H1 (cell line): Measurements from ENCODE around the gene SKIC3.

Source experiments
- CHD1 ChIP-seq: IDR thresholded peaks from 2 replicates; pipeline ENCODE4 v1.6.1; 2012; ENCODE audit warnings: low read depth, low read length, improper control_type of control experiment
- POLR2A ChIP-seq, 2 experiments: IDR thresholded peaks; 1 replicate in 1 of 2; 2 replicates in 1 of 2; pipeline ENCODE4 v1.6.1; 2011; ENCODE audit warnings: low read depth in 2 of 2, low read length in 2 of 2, mild to moderate bottlenecking in 2 of 2; ENCODE audit errors: control extremely low read depth in 1 of 2
- TCF12 ChIP-seq: IDR thresholded peaks from 2 replicates; pipeline ENCODE4 v1.6.1; 2011; ENCODE audit warnings: low read depth, mild to moderate bottlenecking, low read length
- TF ChIP-seq, protein P1 (sequence below): IDR thresholded peaks from 2 replicates; pipeline ENCODE4 v1.6.1; 2012; ENCODE audit warnings: inconsistent platforms
- TF ChIP-seq, protein P2 (sequence below), 3 experiments: IDR thresholded peaks; 1 replicate in 2 of 3; 2 replicates in 1 of 3; pipeline versions ENCODE4 v1.5.1 to v1.6.1; 2011; ENCODE audit warnings: low read length in 3 of 3, mild to moderate bottlenecking in 3 of 3, inconsistent platforms in 2 of 3, low read depth in 1 of 3, moderate library complexity in 1 of 3; ENCODE audit not compliant: insufficient read depth in 1 of 3; ENCODE audit errors: control extremely low read depth in 1 of 3

DNA sequence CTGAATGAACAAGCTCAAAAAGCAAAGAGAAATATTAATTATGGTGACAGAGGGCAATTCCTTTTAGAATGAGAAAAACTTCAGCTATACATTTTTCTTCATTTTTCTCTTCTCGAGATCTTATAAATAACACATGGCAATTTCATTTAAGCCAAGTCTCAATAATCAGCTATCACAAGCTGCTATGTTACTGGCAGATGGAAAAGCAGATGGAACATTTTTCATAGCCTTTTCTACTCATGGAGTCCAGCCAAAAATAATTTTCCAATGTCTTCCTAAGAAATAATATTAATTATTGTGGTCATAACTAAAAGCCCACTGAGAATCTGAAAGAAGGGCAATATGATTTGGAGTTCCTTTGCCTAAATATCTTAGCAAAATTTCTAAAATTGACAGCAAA lies 35.6 kb downstream of the SKIC3 start:
- TF ChIP-seq, protein P1, sequence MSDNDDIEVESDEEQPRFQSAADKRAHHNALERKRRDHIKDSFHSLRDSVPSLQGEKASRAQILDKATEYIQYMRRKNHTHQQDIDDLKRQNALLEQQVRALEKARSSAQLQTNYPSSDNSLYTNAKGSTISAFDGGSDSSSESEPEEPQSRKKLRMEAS, result no peak
- TF ChIP-seq, protein P2, sequence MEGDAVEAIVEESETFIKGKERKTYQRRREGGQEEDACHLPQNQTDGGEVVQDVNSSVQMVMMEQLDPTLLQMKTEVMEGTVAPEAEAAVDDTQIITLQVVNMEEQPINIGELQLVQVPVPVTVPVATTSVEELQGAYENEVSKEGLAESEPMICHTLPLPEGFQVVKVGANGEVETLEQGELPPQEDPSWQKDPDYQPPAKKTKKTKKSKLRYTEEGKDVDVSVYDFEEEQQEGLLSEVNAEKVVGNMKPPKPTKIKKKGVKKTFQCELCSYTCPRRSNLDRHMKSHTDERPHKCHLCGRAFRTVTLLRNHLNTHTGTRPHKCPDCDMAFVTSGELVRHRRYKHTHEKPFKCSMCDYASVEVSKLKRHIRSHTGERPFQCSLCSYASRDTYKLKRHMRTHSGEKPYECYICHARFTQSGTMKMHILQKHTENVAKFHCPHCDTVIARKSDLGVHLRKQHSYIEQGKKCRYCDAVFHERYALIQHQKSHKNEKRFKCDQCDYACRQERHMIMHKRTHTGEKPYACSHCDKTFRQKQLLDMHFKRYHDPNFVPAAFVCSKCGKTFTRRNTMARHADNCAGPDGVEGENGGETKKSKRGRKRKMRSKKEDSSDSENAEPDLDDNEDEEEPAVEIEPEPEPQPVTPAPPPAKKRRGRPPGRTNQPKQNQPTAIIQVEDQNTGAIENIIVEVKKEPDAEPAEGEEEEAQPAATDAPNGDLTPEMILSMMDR (IDR thresholded peaks at IDR 0.05; ENCODE audit: control extremely low read depth in 1 of 3, insufficient read depth in 1 of 3, low read depth in 1 of 3, low read length in 3 of 3), result no peak
- no peak for TF ChIP-seq TCF12
- TF ChIP-seq POLR2A (IDR thresholded peaks at IDR 0.05; ENCODE audit: control extremely low read depth in 1 of 2, low read depth in 2 of 2, low read length in 2 of 2), result no peak
- TF ChIP-seq CHD1, result no peak
